Neutrophil (primary cell): ENCODE measurements around the gene C2CD4C.

Experiments used
- H3K27ac ChIP-seq: fragments of 200-600 bp; sonication (generic); 2 replicates; pipeline ENCODE4 v1.5.1; 2016; ENCODE audit warnings: mild to moderate bottlenecking, moderate library complexity
- H3K27me3 ChIP-seq: fragments of 200-600 bp; sonication (generic); 2 replicates; pipeline ENCODE4 v1.6.0; 2016; ENCODE audit warnings: mild to moderate bottlenecking
- H3K36me3 ChIP-seq: fragments of 200-600 bp; sonication (generic); 2 replicates; pipeline ENCODE4 v1.5.1; 2017
- H3K4me1 ChIP-seq, 2 experiments: fragments of 200-600 bp in 1 of 2; sonication (generic) in 1 of 2; 1 replicate in 1 of 2; 2 replicates in 1 of 2; pipeline versions ENCODE4 v1.5.1 to v1.6.1; 2013 to 2016; ENCODE audit warnings: low read depth in 1 of 2, low read length in 1 of 2, mild to moderate bottlenecking in 1 of 2, moderate library complexity in 1 of 2; ENCODE audit not compliant: control insufficient read depth in 1 of 2, insufficient read depth in 1 of 2
- H3K4me3 ChIP-seq, 2 experiments: fragments of 200-600 bp in 1 of 2; sonication (generic) in 1 of 2; 1 replicate in 1 of 2; 2 replicates in 1 of 2; pipeline ENCODE4 v1.5.1; 2013 to 2016; ENCODE audit warnings: low read depth in 1 of 2, low read length in 1 of 2, mild to moderate bottlenecking in 1 of 2, moderate library complexity in 1 of 2
- H3K9me3 ChIP-seq: fragments of 200-600 bp; sonication (generic); 2 replicates; pipeline ENCODE4 v1.5.1; 2016
- TF ChIP-seq, protein P1 (sequence below): fragments of 200-600 bp; sonication (generic); IDR thresholded peaks from 2 replicates; pipeline ENCODE4 v1.5.1; 2016; ENCODE audit warnings: antibody characterized with exemption

C2CD4C gene

DNA sequence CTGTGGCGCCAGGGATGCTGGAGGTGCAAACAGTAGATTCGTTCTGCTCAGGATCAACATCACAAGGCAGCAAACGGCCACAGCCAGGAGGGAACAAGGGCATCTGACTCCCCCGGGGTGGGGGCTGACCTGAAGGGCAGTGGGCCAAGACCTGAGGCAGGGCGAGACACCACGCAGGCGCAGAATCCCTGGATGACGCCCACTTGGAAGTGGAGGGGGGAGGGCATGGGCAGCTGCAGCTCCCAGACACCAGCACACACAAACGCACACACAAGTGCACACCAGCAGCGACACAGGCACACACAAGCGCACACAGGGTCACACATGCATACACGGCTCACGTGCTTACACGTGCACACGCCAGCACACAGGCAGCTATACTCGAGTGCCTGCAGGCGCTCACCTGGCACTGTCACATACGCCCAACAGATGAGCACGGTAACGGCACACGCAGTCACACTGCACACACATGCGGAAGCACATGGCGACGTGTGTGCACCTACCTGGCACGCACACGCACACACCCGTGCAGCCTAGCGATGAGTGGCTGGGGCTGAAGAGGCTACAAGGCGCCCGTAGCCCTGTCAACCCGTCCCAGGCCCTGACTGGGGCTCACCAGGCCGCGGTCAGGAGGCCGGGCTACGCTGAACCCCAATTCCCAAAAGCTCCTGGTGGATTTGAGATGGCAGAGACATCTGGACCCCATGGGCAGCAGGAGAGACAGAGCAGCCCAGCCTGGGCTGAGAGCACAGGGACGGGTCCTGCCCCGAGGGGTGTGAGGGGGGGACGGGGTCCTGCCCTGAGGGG, 5.5 kb downstream of the C2CD4C start:
- H3K27me3 ChIP-seq = peaks cover 35% of the 10 kb centered on the region
- H3K27ac ChIP-seq = no peak overlapping the region
- H3K4me3 ChIP-seq = no peak overlapping the region
- no peaks in the 10 kb centered on the region for H3K36me3 ChIP-seq
- no peaks in the 10 kb centered on the region for H3K9me3 ChIP-seq
- no peaks in the 10 kb centered on the region for H3K4me1 ChIP-seq
- TF ChIP-seq, protein P1, sequence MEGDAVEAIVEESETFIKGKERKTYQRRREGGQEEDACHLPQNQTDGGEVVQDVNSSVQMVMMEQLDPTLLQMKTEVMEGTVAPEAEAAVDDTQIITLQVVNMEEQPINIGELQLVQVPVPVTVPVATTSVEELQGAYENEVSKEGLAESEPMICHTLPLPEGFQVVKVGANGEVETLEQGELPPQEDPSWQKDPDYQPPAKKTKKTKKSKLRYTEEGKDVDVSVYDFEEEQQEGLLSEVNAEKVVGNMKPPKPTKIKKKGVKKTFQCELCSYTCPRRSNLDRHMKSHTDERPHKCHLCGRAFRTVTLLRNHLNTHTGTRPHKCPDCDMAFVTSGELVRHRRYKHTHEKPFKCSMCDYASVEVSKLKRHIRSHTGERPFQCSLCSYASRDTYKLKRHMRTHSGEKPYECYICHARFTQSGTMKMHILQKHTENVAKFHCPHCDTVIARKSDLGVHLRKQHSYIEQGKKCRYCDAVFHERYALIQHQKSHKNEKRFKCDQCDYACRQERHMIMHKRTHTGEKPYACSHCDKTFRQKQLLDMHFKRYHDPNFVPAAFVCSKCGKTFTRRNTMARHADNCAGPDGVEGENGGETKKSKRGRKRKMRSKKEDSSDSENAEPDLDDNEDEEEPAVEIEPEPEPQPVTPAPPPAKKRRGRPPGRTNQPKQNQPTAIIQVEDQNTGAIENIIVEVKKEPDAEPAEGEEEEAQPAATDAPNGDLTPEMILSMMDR = no peak

DNA sequence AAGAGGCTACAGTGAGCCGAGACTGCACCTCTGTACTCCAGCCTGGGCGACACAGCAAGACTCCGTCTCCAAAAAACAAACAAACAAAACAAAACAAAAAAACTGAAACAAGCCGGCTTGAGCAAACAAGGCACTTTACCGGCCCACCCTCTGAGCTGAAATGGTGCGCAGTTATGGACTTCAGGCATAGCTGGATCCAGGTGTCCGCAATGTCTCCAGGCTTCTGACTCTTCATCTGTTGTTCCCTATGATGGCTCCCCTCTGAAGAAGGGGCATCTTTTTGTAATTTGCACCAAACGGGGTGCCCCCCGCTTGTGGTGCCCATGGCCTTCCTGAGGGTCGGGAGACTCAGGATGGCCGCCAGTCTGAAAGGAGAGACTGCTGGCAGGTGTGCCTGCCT, 6.2 kb downstream of the C2CD4C start:
- Histone ChIP-seq H3K4me3 (no peak overlapping the region), H3K27ac (no peak overlapping the region), H3K9me3 (no peaks in the 10 kb centered on the region), H3K27me3 (peaks cover 28% of the 10 kb centered on the region), H3K4me1 (no peaks in the 10 kb centered on the region), H3K36me3 (no peaks in the 10 kb centered on the region)
- TF ChIP-seq, protein P1 = no peak

GRCh38 chr19:401866-402511, 7.0 kb downstream of the C2CD4C start:
- Histone ChIP-seq H3K9me3 (no peaks in the 10 kb centered on the region), H3K27me3 (peaks cover 20% of the 10 kb centered on the region), H3K4me3 (no peak overlapping the region), H3K36me3 (no peaks in the 10 kb centered on the region), H3K4me1 (no peaks in the 10 kb centered on the region), H3K27ac (no peak overlapping the region)
- TF ChIP-seq, protein P1 = no peak

DNA sequence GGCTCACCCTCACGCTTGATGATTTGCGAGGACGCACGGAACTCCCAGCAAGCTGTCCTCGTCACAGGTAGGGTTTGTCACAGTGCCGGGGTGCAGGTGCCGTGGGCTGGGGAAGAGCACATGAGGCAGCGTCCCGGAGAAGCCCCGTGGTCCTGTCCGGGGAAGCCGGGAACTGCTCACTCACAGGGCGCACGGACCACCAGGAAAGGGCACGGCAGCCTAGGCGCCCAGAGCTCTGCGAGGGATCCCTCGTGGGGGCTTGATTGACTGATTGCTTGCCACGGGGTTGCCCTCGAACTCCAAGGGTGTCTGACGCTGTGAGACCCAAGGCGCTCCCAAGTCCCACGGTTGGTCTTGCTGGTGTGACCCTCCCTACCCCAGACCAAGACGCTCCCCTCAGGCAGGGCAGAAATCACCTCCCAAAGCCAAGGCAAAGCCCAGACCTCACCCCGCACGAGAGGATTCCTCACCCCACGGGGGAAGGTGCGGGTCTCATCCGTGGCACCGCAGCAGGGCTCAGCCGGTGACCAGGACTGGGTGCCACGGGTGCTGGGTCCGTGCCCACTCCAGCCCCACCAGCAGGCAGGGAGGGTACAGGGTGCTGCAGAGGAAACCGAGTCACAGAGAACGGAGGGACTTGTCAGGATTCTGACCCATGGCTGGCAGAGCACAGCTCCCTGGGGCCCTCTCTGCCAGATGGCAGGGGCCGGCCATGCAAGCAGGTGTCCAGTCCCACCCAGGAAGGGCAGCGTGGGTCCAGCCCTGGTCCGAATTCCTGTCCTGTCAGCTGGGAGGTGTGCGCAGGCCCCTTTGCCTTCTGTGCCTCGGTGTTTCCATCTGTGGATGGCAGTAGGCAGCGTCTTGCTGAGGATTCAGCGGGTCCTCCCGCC, 7.7 kb downstream of the C2CD4C start:
- no peaks in the 10 kb centered on the region for H3K4me1 ChIP-seq
- no peaks in the 10 kb centered on the region for H3K36me3 ChIP-seq
- peaks cover 13% of the 10 kb centered on the region for H3K27me3 ChIP-seq
- H3K9me3 ChIP-seq = no peaks in the 10 kb centered on the region
- H3K4me3 ChIP-seq = no peak overlapping the region
- H3K27ac ChIP-seq = no peak overlapping the region
- TF ChIP-seq, protein P1 = no peak

GRCh38 chr19:399370-399769, 9.6 kb downstream of the C2CD4C start:
- no peak overlapping the region for H3K4me3 ChIP-seq
- no peaks in the 10 kb centered on the region for H3K9me3 ChIP-seq
- TF ChIP-seq, protein P1 = no peak

More at GRCh38 chr19:399370-399769, 9.6 kb downstream of the C2CD4C start:
- Histone ChIP-seq H3K36me3 (no peaks in the 10 kb centered on the region), H3K27me3 (no peaks in the 10 kb centered on the region), H3K27ac (no peak overlapping the region), H3K4me1 (no peaks in the 10 kb centered on the region)
